Keratinocyte (primary cell): ENCODE measurements around the gene SEC23A. TPM values are rescaled to one million over a fixed set of nuclear protein-coding genes. Genes with fewer than 3 reads are reported as not detected.

Experiments used
- DNase-seq: peaks from one replicate; pipeline ENCODE4 v3.0.0-alpha.2; 2011; ENCODE audit warnings: low read depth, missing footprints, low spot score
- FAIRE-seq: peaks from 2 replicates; lab custom pipeline; 2011; peaks lifted over from hg19 to GRCh38; lab: Jason Lieb, UNC
- H2AFZ ChIP-seq: 2 replicates; pipeline ENCODE4 v1.6.0; 2012; ENCODE audit warnings: low read length, control low read depth, inconsistent platforms; ENCODE audit not compliant: control insufficient read depth
- H3K27ac ChIP-seq: 2 replicates; pipeline ENCODE4 v1.5.1; 2011; ENCODE audit warnings: low read length; ENCODE audit not compliant: control insufficient read depth, insufficient read depth
- H3K27me3 ChIP-seq: 3 replicates; pipeline ENCODE4 v1.6.0; 2011; ENCODE audit warnings: low read length; ENCODE audit not compliant: control insufficient read depth, insufficient read depth; ENCODE audit errors: extremely low read depth
- H3K36me3 ChIP-seq, 2 experiments: 2 replicates in 1 of 2; 3 replicates in 1 of 2; pipeline ENCODE4 v1.5.1; 2011; ENCODE audit warnings: low read length in 2 of 2, mild to moderate bottlenecking in 1 of 2; ENCODE audit not compliant: control insufficient read depth in 2 of 2, insufficient read depth in 2 of 2; ENCODE audit errors: extremely low read depth in 1 of 2
- H3K4me1 ChIP-seq: 3 replicates; pipeline ENCODE4 v1.5.1; 2011; ENCODE audit warnings: low read length; ENCODE audit not compliant: control insufficient read depth, insufficient read depth; ENCODE audit errors: extremely low read depth
- H3K4me2 ChIP-seq: 3 replicates; pipeline ENCODE4 v1.6.0; 2011; ENCODE audit warnings: low read depth, low read length; ENCODE audit not compliant: control insufficient read depth, insufficient read depth; ENCODE audit errors: extremely low read depth
- H3K4me3 ChIP-seq, 3 experiments: fragments of 200-600 bp in 1 of 3; sonication (generic) in 1 of 3; 2 replicates in 2 of 3; 3 replicates in 1 of 3; pipeline ENCODE4 v1.5.1; 2011 to 2016; ENCODE audit warnings: low read length in 3 of 3, mild to moderate bottlenecking in 3 of 3, control low read depth in 2 of 3, inconsistent platforms in 1 of 3, low read depth in 1 of 3, mixed read lengths in 1 of 3, mixed run types in 1 of 3, moderate library complexity in 1 of 3; ENCODE audit not compliant: control insufficient read depth in 2 of 3, insufficient read depth in 2 of 3; ENCODE audit errors: extremely low read depth in 1 of 3
- H3K79me2 ChIP-seq: 2 replicates; pipeline ENCODE4 v1.6.0; 2012; ENCODE audit warnings: low read length; ENCODE audit not compliant: control insufficient read depth, insufficient read depth
- H3K9ac ChIP-seq: 3 replicates; pipeline ENCODE4 v1.6.0; 2011; ENCODE audit warnings: low read length; ENCODE audit not compliant: control insufficient read depth, insufficient read depth; ENCODE audit errors: extremely low read depth
- H3K9me1 ChIP-seq: 3 replicates; pipeline ENCODE4 v1.6.0; 2011; ENCODE audit warnings: low read length; ENCODE audit not compliant: control insufficient read depth, insufficient read depth; ENCODE audit errors: extremely low read depth
- H3K9me3 ChIP-seq: 2 replicates; pipeline ENCODE4 v1.5.1; 2012; ENCODE audit warnings: low read depth, low read length; ENCODE audit not compliant: control insufficient read depth
- H4K20me1 ChIP-seq: 3 replicates; pipeline ENCODE4 v1.6.0; 2011; ENCODE audit warnings: low read length; ENCODE audit not compliant: control insufficient read depth, insufficient read depth; ENCODE audit errors: extremely low read depth
- CTCF ChIP-seq, 3 experiments: IDR thresholded peaks in 1 of 3; conservative IDR thresholded peaks in 1 of 3; optimal IDR thresholded peaks in 1 of 3; 2 replicates in 2 of 3; 3 replicates in 1 of 3; pipeline versions ENCODE3 to v1.5.1; 2011; ENCODE audit warnings: low read length in 3 of 3, mild to moderate bottlenecking in 3 of 3, moderate library complexity in 2 of 3, control low read depth in 1 of 3, inconsistent platforms in 1 of 3; ENCODE audit not compliant: insufficient read depth in 2 of 3; ENCODE audit errors: extremely low read depth in 1 of 3
- EZH2 ChIP-seq: IDR thresholded peaks from one replicate; pipeline ENCODE4 v1.6.1; 2012; ENCODE audit warnings: inconsistent platforms, mild to moderate bottlenecking, low read length, moderate library complexity
- dilution Hi-C: fragments of 300-500 bp; cut with MboI; formaldehyde crosslinking; loops from one replicate; pipeline ENCODE4 v1.7.0; 2020; ENCODE audit warnings: low sequenced_read_pairs; ENCODE audit not compliant: extremely low pct_ligation_motif_present
- polyA plus RNA-seq, 5 experiments: library from polyadenylated mRNA; depleted of rRNA in 3 of 5; stranded (reverse) in 3 of 5; stranded (forward) in 1 of 5; unstranded in 1 of 5; fragments of >200 nt; gene quantifications; 1 replicate in 1 of 5; 2 replicates in 3 of 5; 3 replicates in 1 of 5; pipeline versions ENCODE4 v1.2.1 to v1.2.3, GENCODE V29; 2011 to 2012; ENCODE audit warnings: missing spikeins in 2 of 5, low read depth in 1 of 5, low replicate concordance in 1 of 5

The SEC23A gene
- polyA plus RNA-seq, 1 donor (not counting 4 experiments of a cell fraction or from before 2014, with no cell fraction given), result 79.6 TPM

GRCh38 chr14:38987781-38988180, 115.3 kb downstream of the SEC23A start:
- H3K9me3 ChIP-seq, result no peaks in the 10 kb centered on the region

GRCh38 chr14:38982837-38983236, 120.2 kb downstream of the SEC23A start:
- dilution Hi-C loops, result no loop called here
- Histone ChIP-seq H3K27me3 (no peaks in the 10 kb centered on the region), H3K4me3 (no peak overlapping the region), H3K27ac (no peak overlapping the region), H3K9ac (no peak overlapping the region), H2AFZ (no peak overlapping the region), H3K4me1 (no peaks in the 10 kb centered on the region), H3K9me1 (no peaks in the 10 kb centered on the region), H3K79me2 (no peaks in the 10 kb centered on the region), H4K20me1 (no peaks in the 10 kb centered on the region), H3K36me3 (no peaks in the 10 kb centered on the region), H3K4me2 (no peak overlapping the region), H3K9me3 (no peaks in the 10 kb centered on the region)
- DNase-seq, result no peak
- TF ChIP-seq CTCF (optimal IDR thresholded peaks at IDR 0.05 in 1 of 3, IDR thresholded peaks at IDR 0.05 in 1 of 3, conservative IDR thresholded peaks at IDR 0.05 in 1 of 3; ENCODE audit: extremely low read depth in 1 of 3, insufficient read depth in 2 of 3, low read length in 3 of 3) (no peak), EZH2 (no peak)
- FAIRE-seq, result no peak

More at GRCh38 chr14:38987781-38988180, 115.3 kb downstream of the SEC23A start:
- Histone ChIP-seq H3K27ac (no peak overlapping the region), H4K20me1 (no peaks in the 10 kb centered on the region), H2AFZ (no peak overlapping the region), H3K4me2 (no peak overlapping the region), H3K9ac (no peak overlapping the region), H3K4me1 (no peaks in the 10 kb centered on the region), H3K79me2 (no peaks in the 10 kb centered on the region), H3K36me3 (no peaks in the 10 kb centered on the region), H3K9me1 (no peaks in the 10 kb centered on the region), H3K4me3 (no peak overlapping the region), H3K27me3 (no peaks in the 10 kb centered on the region)
- DNase-seq (no peak), FAIRE-seq (no peak)
- dilution Hi-C loops, result no loop called here
- TF ChIP-seq CTCF (optimal IDR thresholded peaks at IDR 0.05 in 1 of 3, IDR thresholded peaks at IDR 0.05 in 1 of 3, conservative IDR thresholded peaks at IDR 0.05 in 1 of 3; ENCODE audit: extremely low read depth in 1 of 3, insufficient read depth in 2 of 3, low read length in 3 of 3) (no peak), EZH2 (no peak)
